HepG2 (cell line): ENCODE data around the gene UBR7. TPM values are rescaled to one million over a fixed set of nuclear protein-coding genes. Genes with fewer than 3 reads are reported as not detected.

ENCODE experiments used
- ATAC-seq: fragments of 200-7000 bp; cut with Tn5 transposase; 3 replicates; pipeline ENCODE4 v1.9.1; 2020; ENCODE audit warnings: mild to moderate bottlenecking, moderate library complexity
- BruUV-seq: library from RNA; stranded (reverse); fragments of 400-500 nt; replicated peaks from 2 replicates; lab custom pipeline; 2021; lab: Mats Ljungman, UMichigan
- CTCF ChIA-PET: fragments of 300-600 bp; formaldehyde crosslinking; extraction: SDS; loops from one replicate; lab custom pipeline; 2021; ENCODE audit warnings: low total read pairs, inconsistent platforms, low intra/inter-chr PET ratio; lab: Yijun Ruan, JAX
- POLR2A ChIA-PET: fragments of 350-600 bp; sonication (Branson Sonifier 250); formaldehyde crosslinking; loops from one replicate; lab custom pipeline; 2020; ENCODE audit warnings: antibody characterized with exemption, inconsistent platforms; lab: Yijun Ruan, JAX
- DNase-seq: peaks from one replicate; pipeline ENCODE4 v3.0.0-alpha.2; 2015; ENCODE audit warnings: low spot score
- FAIRE-seq: peaks from 3 replicates; lab custom pipeline; 2011; peaks lifted over from hg19 to GRCh38; lab: Jason Lieb, UNC
- H2AFZ ChIP-seq: one replicate; pipeline ENCODE4 v1.6.1; 2011; ENCODE audit warnings: low read length, inconsistent platforms
- H3K27ac ChIP-seq: fragments of 300-600 bp; 3 replicates; pipeline ENCODE4 v1.8.0; 2011; ENCODE audit warnings: mixed run types, mild to moderate bottlenecking, mixed read lengths, low read length, inconsistent platforms; ENCODE audit not compliant: insufficient read depth; ENCODE audit errors: extremely low read length
- H3K27me3 ChIP-seq, 2 experiments: fragments of 200-600 bp in 1 of 2; 2 replicates in 1 of 2; 3 replicates in 1 of 2; pipeline versions ENCODE4 v1.6.0 to v1.8.0; 2011; ENCODE audit warnings: low read length in 2 of 2, mild to moderate bottlenecking in 2 of 2, moderate library complexity in 2 of 2, inconsistent platforms in 1 of 2; ENCODE audit not compliant: insufficient read depth in 2 of 2, control insufficient read depth in 1 of 2
- H3K36me3 ChIP-seq, 2 experiments: fragments of 200-600 bp in 1 of 2; replicated peaks in 1 of 2; 2 replicates in 1 of 2; 3 replicates in 1 of 2; pipeline versions ENCODE4 v1.5.1 to v1.8.0; 2011; ENCODE audit warnings: low read length in 2 of 2, inconsistent platforms in 1 of 2; ENCODE audit not compliant: insufficient read depth in 2 of 2, control insufficient read depth in 1 of 2
- H3K4me1 ChIP-seq: 2 replicates; pipeline ENCODE4 v1.5.1; 2012; ENCODE audit warnings: low read length, inconsistent platforms; ENCODE audit not compliant: insufficient read depth
- H3K4me2 ChIP-seq: 2 replicates; pipeline ENCODE4 v1.6.0; 2011; ENCODE audit warnings: low read depth, low read length, inconsistent platforms
- H3K4me3 ChIP-seq, 3 experiments: fragments of 200-600 bp in 1 of 3; sonication (generic), shearing (Covaris generic) in 1 of 3; replicated peaks in 1 of 3; 2 replicates each; pipeline ENCODE4 v1.5.1; 2011 to 2016; ENCODE audit warnings: low read length in 3 of 3, inconsistent platforms in 2 of 3, low read depth in 2 of 3, mild to moderate bottlenecking in 2 of 3, control low read depth in 1 of 3, mixed read lengths in 1 of 3; ENCODE audit not compliant: insufficient read depth in 1 of 3
- H3K79me2 ChIP-seq: one replicate; pipeline ENCODE4 v1.6.1; 2011; ENCODE audit warnings: low read length, inconsistent platforms; ENCODE audit not compliant: insufficient read depth
- H3K9ac ChIP-seq: 2 replicates; pipeline ENCODE4 v1.6.0; 2011; ENCODE audit warnings: mild to moderate bottlenecking, low read depth, low read length, inconsistent platforms; ENCODE audit not compliant: insufficient read depth
- H3K9me3 ChIP-seq: 2 replicates; pipeline ENCODE4 v1.5.1; 2012; ENCODE audit warnings: mild to moderate bottlenecking, low read length
- H4K20me1 ChIP-seq: 2 replicates; pipeline ENCODE4 v1.6.0; 2011; ENCODE audit warnings: inconsistent platforms, mild to moderate bottlenecking, low read length, moderate library complexity; ENCODE audit not compliant: insufficient read depth
- GFI1 ChIP-seq: sonication (generic); formaldehyde crosslinking; IDR thresholded peaks from 2 replicates; pipeline ENCODE4 v1.5.0; 2020; ENCODE audit warnings: missing genetic modification reagents, mild to moderate bottlenecking, borderline replicate concordance
- MED8 ChIP-seq: sonication (generic); formaldehyde crosslinking; IDR thresholded peaks from 2 replicates; pipeline ENCODE4 v1.8.1; 2023; ENCODE audit warnings: mild to moderate bottlenecking, missing genetic modification reagents; ENCODE audit not compliant: insufficient replicate concordance
- MEIS1 ChIP-seq: sonication (generic); formaldehyde crosslinking; IDR thresholded peaks from 2 replicates; pipeline ENCODE4 v1.9.0; 2021; ENCODE audit warnings: mild to moderate bottlenecking, missing genetic modification reagents, moderate library complexity, borderline replicate concordance
- ZNF761 ChIP-seq: sonication (generic); formaldehyde crosslinking; conservative IDR thresholded peaks from 2 replicates; pipeline ENCODE4 v1.4.0; 2020; ENCODE audit warnings: mild to moderate bottlenecking, missing genetic modification reagents
- WGBS: methylation state at CpG from one replicate; pipeline ENCODE4 v1.1.6; 2017; ENCODE audit warnings: low lambda C conversion rate; 5-methylcytosine and 5-hydroxymethylcytosine counted together
- in situ Hi-C: cut with HindIII; loops from 2 replicates; pipeline ENCODE4 v1.10.0; 2017; ENCODE audit warnings: low pct_unique_long_range_greater_than_20kb; ENCODE audit not compliant: extremely low pct_ligation_motif_present
- intact Hi-C: fragments of 100-400 bp; cut with micrococcal nuclease; formaldehyde crosslinking; loops from one replicate; pipeline ENCODE4 v1.10.0; 2022; ENCODE audit not compliant: unreplicated experiment
- polyA plus RNA-seq, 8 experiments: library from polyadenylated mRNA; depleted of rRNA in 3 of 8; stranded (reverse) in 7 of 8; unstranded in 1 of 8; fragments of >200 nt; fragmentation: Illumina TruSeq in 4 of 8; extraction: Trizol in 4 of 8; gene quantifications; 2 replicates each; pipeline versions ENCODE4 v1.2.1 to v1.2.3, GENCODE V29; 2011 to 2016; ENCODE audit warnings: low read depth in 4 of 8, missing spikeins in 1 of 8, mixed read lengths in 1 of 8; ENCODE audit not compliant: insufficient read depth in 1 of 8
- total RNA-seq, 5 experiments: library from RNA; depleted of rRNA; stranded (reverse); fragments of >200 nt; fragmentation: Illumina TruSeq; extraction: Trizol; gene quantifications; 2 replicates each; pipeline ENCODE4 v1.2.3, GENCODE V29; 2016; ENCODE audit warnings: low read depth in 1 of 5

The UBR7 gene
- total and polyA plus RNA-seq, 2 of the 13 experiments (the other 11 are each of a cell fraction or from before 2014, with no cell fraction given): 11.0 to 19.7 TPM

GRCh38 chr14:93184391-93185348 is 22.4 kb upstream of the UBR7 start, which contains the start of the genes LYSET and MOAP1 (continued):
- TF ChIP-seq ZNF761 (CRISPR knock-in tag): peak; percentile 70; the same call in 1 of the 2 replicates

GRCh38 chr14:93185349-93185720 is 21.7 kb upstream of the UBR7 start:
- Histone ChIP-seq H3K4me3 (peak overlapping the region; percentile 74 to 99 (median 90)), H3K79me2 (peaks cover 28% of the 10 kb centered on the region), H3K27me3 (no peaks in the 10 kb centered on the region; a peak in 1 of 5 replicates), H4K20me1 (no peaks in the 10 kb centered on the region), H3K4me2 (peak overlapping the region; percentile 81), H3K27ac (peak overlapping the region; percentile 86), H3K4me1 (peaks cover 30% of the 10 kb centered on the region), H3K9me3 (no peaks in the 10 kb centered on the region), H3K36me3 (peaks cover 4 to 24% of the 10 kb centered on the region in 2 experiments; a peak in 3 of 5 replicates), H2AFZ (peak overlapping the region; percentile 46), H3K9ac (peak overlapping the region; percentile 83)
- FAIRE-seq: no peak
- DNase-seq: no peak
- ATAC-seq: no peak
- BruUV-seq: no TSS peak
- ChIA-PET CTCF (no interaction called here), POLR2A (interaction anchor here (0.7 to 1.9 kb wide), 10 partner anchors 8 to 192 kb away, joined by 3 to 26 read pairs (median 4); partner anchors contain the start of genes GON7 and UBR7)
- intact Hi-C loops (loop anchor here (2.0 kb wide), 1 partner anchor 21 kb away; the partner anchor contains the start of genes GON7 and UBR7), in situ Hi-C loops (no loop called here)
- whole genome bisulfite sequencing: 0% methylated on average over 10 of the region's 10 CpGs
- peak; percentile 11 for TF ChIP-seq MED8
- TF ChIP-seq GFI1: peak; percentile 90
- no peak for TF ChIP-seq MEIS1
